ENCODE measurements around the gene SRMS. TPM values are rescaled to one million over a fixed set of nuclear protein-coding genes. Genes with fewer than 3 reads are reported as not detected.
A peak's percentile ranks its signal among the peaks of the same experiment; 100 is the strongest.

The SRMS gene
- polyA plus RNA-seq, 1 donor from 2014 or later: not detected

- H3K79me2 ChIP-seq (replicated peaks; ENCODE audit: insufficient read depth, low read length): no peaks in the 10 kb centered on the region
- no peaks in the 10 kb centered on the region for H3K36me3 ChIP-seq (ENCODE audit: insufficient read depth, low read length)
- H3K27me3 ChIP-seq (ENCODE audit: insufficient read depth, low read depth, low read length): no peaks in the 10 kb centered on the region
- H4K20me1 ChIP-seq (ENCODE audit: insufficient read depth): no peaks in the 10 kb centered on the region
- no peaks in the 10 kb centered on the region for H3K9me3 ChIP-seq (ENCODE audit: low read length)
- H3K9ac ChIP-seq (ENCODE audit: low read length): no peak overlapping the region
- no peaks in the 10 kb centered on the region for H3F3A ChIP-seq (ENCODE audit: insufficient read depth, low read length, poor library complexity, severe bottlenecking)
- H2AFZ ChIP-seq (ENCODE audit: low read depth, low read length): no peak overlapping the region
- no peak for TF ChIP-seq EZH2 (IDR thresholded peaks at IDR 0.05; ENCODE audit: borderline replicate concordance, insufficient read depth, low read length, poor library complexity, severe bottlenecking)
- TF ChIP-seq RAD21 (conservative IDR thresholded peaks at IDR 0.05): no peak
- TF ChIP-seq MXI1 (conservative IDR thresholded peaks at IDR 0.05; ENCODE audit: poor library complexity, severe bottlenecking): no peak
- TF ChIP-seq EP300 (conservative IDR thresholded peaks at IDR 0.05; ENCODE audit: poor library complexity, severe bottlenecking): no peak
- TF ChIP-seq REST (IDR thresholded peaks at IDR 0.05; ENCODE audit: borderline replicate concordance): no peak
- no peak for TF ChIP-seq CTCF (IDR thresholded peaks at IDR 0.05; ENCODE audit: poor library complexity, severe bottlenecking)
- TF ChIP-seq SMC3 (conservative IDR thresholded peaks at IDR 0.05; ENCODE audit: poor library complexity): no peak
- TF ChIP-seq TAF1 (IDR thresholded peaks at IDR 0.05; ENCODE audit: low read depth): no peak
- TF ChIP-seq POLR2AphosphoS5 (IDR thresholded peaks at IDR 0.05): no peak
- no peak overlapping the region for H3K4me2 ChIP-seq (ENCODE audit: low read length)
- no peak overlapping the region for H3K4me3 ChIP-seq (ENCODE audit: low read length)
- no peak overlapping the region for H3K27ac ChIP-seq (ENCODE audit: low read length)
- no peaks in the 10 kb centered on the region for H3K9me2 ChIP-seq (ENCODE audit: insufficient read depth, low read length)
Observed at GRCh38 chr20:63574829-63575743, 27.5 kb upstream of the SRMS start.

- TF ChIP-seq REST (IDR thresholded peaks at IDR 0.05; ENCODE audit: borderline replicate concordance): no peak
- TF ChIP-seq MXI1 (conservative IDR thresholded peaks at IDR 0.05; ENCODE audit: poor library complexity, severe bottlenecking): no peak
- no peak for TF ChIP-seq TAF1 (IDR thresholded peaks at IDR 0.05; ENCODE audit: low read depth)
- no peak for TF ChIP-seq EP300 (conservative IDR thresholded peaks at IDR 0.05; ENCODE audit: poor library complexity, severe bottlenecking)
- no peak for TF ChIP-seq POLR2AphosphoS5 (IDR thresholded peaks at IDR 0.05)
- no peak for TF ChIP-seq CTCF (IDR thresholded peaks at IDR 0.05; ENCODE audit: poor library complexity, severe bottlenecking)
- no peak for TF ChIP-seq SMC3 (conservative IDR thresholded peaks at IDR 0.05; ENCODE audit: poor library complexity)
- TF ChIP-seq EZH2 (IDR thresholded peaks at IDR 0.05; ENCODE audit: borderline replicate concordance, insufficient read depth, low read length, poor library complexity, severe bottlenecking): no peak
- no peak for TF ChIP-seq RAD21 (conservative IDR thresholded peaks at IDR 0.05)
Observed at GRCh38 chr20:63574156-63574828, 26.7 kb upstream of the SRMS start, which contains the start of gene HELZ2. Gene HELZ2, minus strand, starts transcription at chr20:63574239. Its CDS starts 1,854 bp downstream, at chr20:63572385.

More at GRCh38 chr20:63574156-63574828, 26.7 kb upstream of the SRMS start, which contains the start of gene HELZ2:
- H3K9me2 ChIP-seq (ENCODE audit: insufficient read depth, low read length): no peaks in the 10 kb centered on the region
- H3K27me3 ChIP-seq (ENCODE audit: insufficient read depth, low read depth, low read length): no peaks in the 10 kb centered on the region
- no peaks in the 10 kb centered on the region for H3K36me3 ChIP-seq (ENCODE audit: insufficient read depth, low read length)
- H2AFZ ChIP-seq (ENCODE audit: low read depth, low read length): no peak within 1 kb of the TSS
- H3K79me2 ChIP-seq (replicated peaks; ENCODE audit: insufficient read depth, low read length): no peaks in the 10 kb centered on the region
- H3K4me3 ChIP-seq (ENCODE audit: low read length): peak within 1 kb of the TSS; percentile 53
- H3K9ac ChIP-seq (ENCODE audit: low read length): peak within 1 kb of the TSS; percentile 42
- H3F3A ChIP-seq (ENCODE audit: insufficient read depth, low read length, poor library complexity, severe bottlenecking): no peaks in the 10 kb centered on the region
- no peak within 1 kb of the TSS for H3K4me2 ChIP-seq (ENCODE audit: low read length)
- no peaks in the 10 kb centered on the region for H4K20me1 ChIP-seq (ENCODE audit: insufficient read depth)
- H3K27ac ChIP-seq (ENCODE audit: low read length): no peak within 1 kb of the TSS
- H3K9me3 ChIP-seq (ENCODE audit: low read length): no peaks in the 10 kb centered on the region

All from neural cell (in vitro differentiated cells).